HEK293 (cell line): ENCODE measurements around the gene CPLX1.

Source experiments
- CTCF ChIA-PET: fragments of 350-600 bp; formaldehyde crosslinking; extraction: SDS; loops from one replicate; lab custom pipeline; 2021; ENCODE audit warnings: antibody characterized with exemption; lab: Yijun Ruan, JAX
- POLR2A ChIA-PET: fragments of 300-600 bp; formaldehyde crosslinking; extraction: SDS; loops from one replicate; lab custom pipeline; 2020; ENCODE audit warnings: antibody characterized with exemption, inconsistent platforms; lab: Yijun Ruan, JAX
- H3K27ac ChIP-seq: fragments of 200-500 bp; sonication (Bioruptor generic); 2 replicates; pipeline ENCODE4 v1.5.1; 2014; ENCODE audit warnings: low read depth, low read length, control low read depth, inconsistent platforms; ENCODE audit errors: extremely low read depth
- H3K36me3 ChIP-seq, 2 experiments: fragments of 200-500 bp in 1 of 2; sonication (Bioruptor generic) in 1 of 2; 1 replicate in 1 of 2; 2 replicates in 1 of 2; pipeline ENCODE4 v1.5.1; 2014 to 2017; ENCODE audit warnings: inconsistent platforms in 2 of 2, low read length in 2 of 2; ENCODE audit not compliant: control insufficient read depth in 2 of 2, insufficient read depth in 1 of 2
- H3K4me1 ChIP-seq: fragments of 200-500 bp; sonication (Bioruptor generic); 2 replicates; pipeline ENCODE4 v1.5.1; 2014; ENCODE audit warnings: mild to moderate bottlenecking, low read length, inconsistent platforms; ENCODE audit not compliant: control insufficient read depth, insufficient read depth
- H3K4me3 ChIP-seq: 2 replicates; pipeline ENCODE4 v1.5.1; 2011; ENCODE audit warnings: low read depth, mild to moderate bottlenecking, control low read depth, low read length, moderate library complexity
- H3K9me3 ChIP-seq: fragments of 200-500 bp; sonication (Bioruptor generic); 2 replicates; pipeline ENCODE4 v1.5.1; 2014; ENCODE audit warnings: low read depth, low read length, inconsistent platforms; ENCODE audit not compliant: control insufficient read depth, insufficient read depth
- GLIS2 ChIP-seq: fragments of 450-650 bp; formaldehyde crosslinking; IDR thresholded peaks from 2 replicates; pipeline ENCODE4 v1.5.1; 2016; ENCODE audit warnings: missing biosample characterization, missing genetic modification characterization
- MYNN ChIP-seq: fragments of 450-650 bp; formaldehyde crosslinking; IDR thresholded peaks from 2 replicates; pipeline ENCODE4 v1.5.1; 2016; ENCODE audit warnings: missing biosample characterization, missing genetic modification characterization, borderline replicate concordance
- PRDM1 ChIP-seq: fragments of 450-650 bp; formaldehyde crosslinking; IDR thresholded peaks from 2 replicates; pipeline ENCODE4; 2016; ENCODE audit warnings: missing biosample characterization, missing genetic modification characterization
- SCRT1 ChIP-seq: fragments of 450-650 bp; formaldehyde crosslinking; IDR thresholded peaks from 2 replicates; pipeline ENCODE4 v1.5.1; 2016; ENCODE audit warnings: missing biosample characterization, missing genetic modification characterization, borderline replicate concordance
- SCRT2 ChIP-seq: fragments of 450-650 bp; formaldehyde crosslinking; IDR thresholded peaks from 2 replicates; pipeline ENCODE4 v1.5.1; 2016; ENCODE audit warnings: missing biosample characterization, missing genetic modification characterization
- TCF7L2 ChIP-seq: IDR thresholded peaks from 2 replicates; pipeline ENCODE4 v1.6.1; 2011; ENCODE audit warnings: low read depth, mild to moderate bottlenecking, inconsistent platforms, low read length, moderate library complexity, borderline replicate concordance
- YY2 ChIP-seq: fragments of 450-650 bp; formaldehyde crosslinking; IDR thresholded peaks from 2 replicates; pipeline ENCODE4 v1.5.1; 2016; ENCODE audit warnings: missing biosample characterization, missing genetic modification characterization
- ZBTB8A ChIP-seq: fragments of 450-650 bp; formaldehyde crosslinking; IDR thresholded peaks from 2 replicates; pipeline ENCODE4 v1.5.1; 2016; ENCODE audit warnings: missing biosample characterization, missing genetic modification characterization
- ZEB2 ChIP-seq: fragments of 450-650 bp; formaldehyde crosslinking; IDR thresholded peaks from 2 replicates; pipeline ENCODE4 v1.5.1; 2016; ENCODE audit warnings: missing biosample characterization, missing genetic modification characterization
- ZNF140 ChIP-seq: fragments of 450-650 bp; formaldehyde crosslinking; IDR thresholded peaks from 2 replicates; pipeline ENCODE4 v1.5.1; 2016; ENCODE audit warnings: missing biosample characterization, missing genetic modification characterization
- ZNF394 ChIP-seq: fragments of 450-650 bp; formaldehyde crosslinking; IDR thresholded peaks from 2 replicates; pipeline ENCODE4 v1.5.1; 2016; ENCODE audit warnings: missing biosample characterization, missing genetic modification characterization, mild to moderate bottlenecking, moderate library complexity, borderline replicate concordance
- ZNF529 ChIP-seq: fragments of 450-650 bp; formaldehyde crosslinking; IDR thresholded peaks from 2 replicates; pipeline ENCODE4 v1.5.1; 2017; ENCODE audit warnings: missing genetic modification characterization, missing biosample characterization; ENCODE audit not compliant: insufficient replicate concordance
- ZNF530 ChIP-seq: fragments of 450-650 bp; formaldehyde crosslinking; IDR thresholded peaks from 2 replicates; pipeline ENCODE4 v1.5.1; 2016; ENCODE audit warnings: low read depth, missing biosample characterization, missing genetic modification characterization
- ZNF544 ChIP-seq: fragments of 450-650 bp; formaldehyde crosslinking; IDR thresholded peaks from 2 replicates; pipeline ENCODE4 v1.5.0; 2017; ENCODE audit warnings: missing biosample characterization, missing genetic modification characterization
- ZNF664 ChIP-seq: fragments of 450-650 bp; formaldehyde crosslinking; IDR thresholded peaks from 2 replicates; pipeline ENCODE4 v1.5.1; 2016; ENCODE audit warnings: missing biosample characterization, missing genetic modification characterization
- ZNF785 ChIP-seq: fragments of 450-650 bp; formaldehyde crosslinking; IDR thresholded peaks from 2 replicates; pipeline ENCODE4 v1.5.1; 2016; ENCODE audit warnings: missing biosample characterization, missing genetic modification characterization
- ZNF843 ChIP-seq: fragments of 450-650 bp; formaldehyde crosslinking; IDR thresholded peaks from 2 replicates; pipeline ENCODE4 v1.5.1; 2016; ENCODE audit warnings: missing biosample characterization, missing genetic modification characterization
- TF ChIP-seq, protein P1 (sequence below): fragments of 450-650 bp; formaldehyde crosslinking; IDR thresholded peaks from 2 replicates; pipeline ENCODE4 v1.5.1; 2016; ENCODE audit warnings: missing biosample characterization, missing genetic modification characterization, low read depth
- TF ChIP-seq, protein P2 (sequence below): fragments of 450-650 bp; formaldehyde crosslinking; IDR thresholded peaks from 2 replicates; pipeline ENCODE4 v1.5.0; 2017; ENCODE audit warnings: missing biosample characterization, missing genetic modification characterization, borderline replicate concordance
- TF ChIP-seq, protein P3 (sequence below): fragments of 450-650 bp; formaldehyde crosslinking; IDR thresholded peaks from 2 replicates; pipeline ENCODE4 v1.5.1; 2016; ENCODE audit warnings: missing biosample characterization, missing genetic modification characterization
- TF ChIP-seq, protein P4 (sequence below): fragments of 450-650 bp; formaldehyde crosslinking; IDR thresholded peaks from 2 replicates; pipeline ENCODE4 v1.5.1; 2016; ENCODE audit warnings: missing biosample characterization, missing genetic modification characterization

The CPLX1 gene

DNA sequence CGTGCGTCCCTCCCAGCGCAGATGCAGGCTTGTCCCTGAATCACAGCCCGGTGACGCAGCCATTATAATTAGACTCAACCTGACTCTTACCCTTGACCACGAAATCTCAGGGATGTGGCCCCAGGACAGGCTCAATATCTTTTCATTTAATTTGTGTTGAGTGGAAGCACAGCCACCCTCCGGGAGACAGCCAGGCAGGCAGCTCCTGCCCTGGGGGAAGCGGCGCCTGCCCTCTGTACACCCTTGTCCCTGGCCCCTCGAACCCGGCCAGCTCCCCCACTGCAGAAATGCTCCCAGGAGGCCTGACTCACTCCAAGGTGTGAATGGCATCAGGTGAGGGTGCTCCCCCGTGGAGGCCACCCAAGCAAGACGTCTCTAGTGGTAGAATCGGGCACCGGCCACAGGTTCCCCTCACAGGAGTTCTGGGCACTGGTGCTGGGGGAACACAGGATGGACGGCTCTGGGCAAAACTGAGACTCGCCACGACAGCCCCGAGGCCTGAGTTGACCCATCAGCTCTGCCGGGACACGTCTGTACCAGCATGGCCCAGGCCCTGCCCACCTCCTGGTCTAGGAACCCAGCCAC lies 2.7 kb downstream of the CPLX1 start:
- CTCF ChIA-PET = no interaction called here
- Histone ChIP-seq H3K4me1 (no peaks in the 10 kb centered on the region), H3K27ac (no peak overlapping the region), H3K4me3 (no peak overlapping the region), H3K9me3 (no peaks in the 10 kb centered on the region), H3K36me3 (no peaks in the 10 kb centered on the region)
- POLR2A ChIA-PET = no interaction called here
- TF ChIP-seq, protein P1, sequence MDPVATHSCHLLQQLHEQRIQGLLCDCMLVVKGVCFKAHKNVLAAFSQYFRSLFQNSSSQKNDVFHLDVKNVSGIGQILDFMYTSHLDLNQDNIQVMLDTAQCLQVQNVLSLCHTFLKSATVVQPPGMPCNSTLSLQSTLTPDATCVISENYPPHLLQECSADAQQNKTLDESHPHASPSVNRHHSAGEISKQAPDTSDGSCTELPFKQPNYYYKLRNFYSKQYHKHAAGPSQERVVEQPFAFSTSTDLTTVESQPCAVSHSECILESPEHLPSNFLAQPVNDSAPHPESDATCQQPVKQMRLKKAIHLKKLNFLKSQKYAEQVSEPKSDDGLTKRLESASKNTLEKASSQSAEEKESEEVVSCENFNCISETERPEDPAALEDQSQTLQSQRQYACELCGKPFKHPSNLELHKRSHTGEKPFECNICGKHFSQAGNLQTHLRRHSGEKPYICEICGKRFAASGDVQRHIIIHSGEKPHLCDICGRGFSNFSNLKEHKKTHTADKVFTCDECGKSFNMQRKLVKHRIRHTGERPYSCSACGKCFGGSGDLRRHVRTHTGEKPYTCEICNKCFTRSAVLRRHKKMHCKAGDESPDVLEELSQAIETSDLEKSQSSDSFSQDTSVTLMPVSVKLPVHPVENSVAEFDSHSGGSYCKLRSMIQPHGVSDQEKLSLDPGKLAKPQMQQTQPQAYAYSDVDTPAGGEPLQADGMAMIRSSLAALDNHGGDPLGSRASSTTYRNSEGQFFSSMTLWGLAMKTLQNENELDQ = no peak
- TF ChIP-seq TCF7L2 = no peak
- no peak for TF ChIP-seq ZNF529 (tag by site-specific recombination)
- no peak for TF ChIP-seq ZNF785 (tag by site-specific recombination)
- TF ChIP-seq GLIS2 (tag by site-specific recombination) = no peak
- TF ChIP-seq ZNF544 = no peak
- no peak for TF ChIP-seq ZNF530
- no peak for TF ChIP-seq ZNF394 (tag by site-specific recombination)
- TF ChIP-seq, protein P2, sequence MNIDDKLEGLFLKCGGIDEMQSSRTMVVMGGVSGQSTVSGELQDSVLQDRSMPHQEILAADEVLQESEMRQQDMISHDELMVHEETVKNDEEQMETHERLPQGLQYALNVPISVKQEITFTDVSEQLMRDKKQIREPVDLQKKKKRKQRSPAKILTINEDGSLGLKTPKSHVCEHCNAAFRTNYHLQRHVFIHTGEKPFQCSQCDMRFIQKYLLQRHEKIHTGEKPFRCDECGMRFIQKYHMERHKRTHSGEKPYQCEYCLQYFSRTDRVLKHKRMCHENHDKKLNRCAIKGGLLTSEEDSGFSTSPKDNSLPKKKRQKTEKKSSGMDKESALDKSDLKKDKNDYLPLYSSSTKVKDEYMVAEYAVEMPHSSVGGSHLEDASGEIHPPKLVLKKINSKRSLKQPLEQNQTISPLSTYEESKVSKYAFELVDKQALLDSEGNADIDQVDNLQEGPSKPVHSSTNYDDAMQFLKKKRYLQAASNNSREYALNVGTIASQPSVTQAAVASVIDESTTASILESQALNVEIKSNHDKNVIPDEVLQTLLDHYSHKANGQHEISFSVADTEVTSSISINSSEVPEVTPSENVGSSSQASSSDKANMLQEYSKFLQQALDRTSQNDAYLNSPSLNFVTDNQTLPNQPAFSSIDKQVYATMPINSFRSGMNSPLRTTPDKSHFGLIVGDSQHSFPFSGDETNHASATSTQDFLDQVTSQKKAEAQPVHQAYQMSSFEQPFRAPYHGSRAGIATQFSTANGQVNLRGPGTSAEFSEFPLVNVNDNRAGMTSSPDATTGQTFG (tag by site-specific recombination) = no peak

DNA sequence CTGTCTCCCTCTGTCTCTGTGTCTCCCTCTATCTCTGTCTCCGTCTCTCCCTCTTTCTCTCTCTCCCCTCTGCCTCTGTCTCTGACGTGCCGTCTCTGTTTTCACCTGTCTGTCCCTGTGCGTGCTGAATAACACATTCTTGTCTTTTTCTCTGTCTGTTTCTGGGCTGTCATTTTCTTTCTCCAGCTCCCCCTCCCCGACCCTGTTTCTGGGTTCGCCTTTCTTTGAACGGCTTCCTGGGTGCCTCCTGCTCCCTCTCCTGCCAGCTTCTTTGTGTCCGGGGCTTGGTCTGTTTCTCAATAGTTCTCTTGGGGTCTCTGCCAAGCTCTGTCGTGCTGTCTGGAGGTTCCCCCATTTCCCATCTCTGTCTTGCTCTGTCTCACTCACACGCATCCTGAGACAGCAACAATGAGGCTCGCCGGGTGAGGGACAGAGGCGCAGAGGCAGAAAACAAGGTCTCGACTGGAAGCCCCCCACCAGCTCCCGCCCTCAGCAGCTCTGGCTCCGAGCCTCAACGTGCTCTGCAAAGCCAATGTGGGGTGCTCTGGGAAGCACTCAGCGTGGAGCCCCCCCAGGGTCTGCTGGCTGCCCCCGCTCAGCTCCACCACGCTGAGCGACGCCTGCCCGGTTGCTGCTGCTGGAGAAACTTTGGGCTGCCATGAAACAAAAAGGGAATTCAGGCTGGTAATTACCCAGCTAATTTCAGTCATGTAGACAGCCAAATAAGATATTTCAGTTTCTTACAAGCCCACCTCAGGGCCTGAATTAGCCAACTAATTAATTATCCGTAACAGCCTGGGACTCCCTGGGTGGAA lies 3.4 kb downstream of the CPLX1 start:
- Histone ChIP-seq H3K36me3 (no peaks in the 10 kb centered on the region), H3K27ac (no peak overlapping the region), H3K4me3 (no peak overlapping the region), H3K4me1 (no peaks in the 10 kb centered on the region), H3K9me3 (no peaks in the 10 kb centered on the region)
- CTCF ChIA-PET = no interaction called here
- POLR2A ChIA-PET = no interaction called here
- no peak for TF ChIP-seq ZBTB8A (tag by site-specific recombination)
- TF ChIP-seq ZNF140 (tag by site-specific recombination) = no peak
- no peak for TF ChIP-seq YY2 (tag by site-specific recombination)
- no peak for TF ChIP-seq ZEB2
- no peak for TF ChIP-seq SCRT1 (tag by site-specific recombination)

DNA sequence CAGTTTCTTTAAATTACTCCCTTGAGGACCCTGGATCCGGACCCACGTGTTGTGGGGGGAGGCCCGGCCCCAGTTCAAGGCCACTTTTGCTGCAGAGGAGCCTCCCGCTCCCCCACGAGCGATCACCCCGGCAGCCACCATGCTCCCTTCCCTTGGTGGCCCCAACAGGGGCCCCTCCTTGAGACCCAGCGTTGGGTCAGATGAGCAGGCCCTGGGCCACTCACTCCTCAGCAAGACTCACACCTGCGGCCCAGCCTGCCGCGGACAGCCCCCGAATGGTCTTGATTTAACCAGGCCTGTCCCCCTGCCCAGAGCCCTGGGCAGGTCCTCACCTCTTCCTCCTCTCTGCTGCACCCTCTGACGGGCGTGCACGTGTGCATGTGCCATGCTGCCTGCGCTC lies 4.3 kb downstream of the CPLX1 start:
- Histone ChIP-seq H3K4me3 (no peak overlapping the region), H3K27ac (no peak overlapping the region), H3K4me1 (no peaks in the 10 kb centered on the region), H3K36me3 (no peaks in the 10 kb centered on the region), H3K9me3 (no peaks in the 10 kb centered on the region)
- POLR2A ChIA-PET = no interaction called here
- CTCF ChIA-PET = no interaction called here
- TF ChIP-seq ZNF664 (tag by site-specific recombination) = no peak
- no peak for TF ChIP-seq PRDM1
- TF ChIP-seq MYNN (tag by site-specific recombination) = no peak
- no peak for TF ChIP-seq ZNF530
- TF ChIP-seq, protein P3, sequence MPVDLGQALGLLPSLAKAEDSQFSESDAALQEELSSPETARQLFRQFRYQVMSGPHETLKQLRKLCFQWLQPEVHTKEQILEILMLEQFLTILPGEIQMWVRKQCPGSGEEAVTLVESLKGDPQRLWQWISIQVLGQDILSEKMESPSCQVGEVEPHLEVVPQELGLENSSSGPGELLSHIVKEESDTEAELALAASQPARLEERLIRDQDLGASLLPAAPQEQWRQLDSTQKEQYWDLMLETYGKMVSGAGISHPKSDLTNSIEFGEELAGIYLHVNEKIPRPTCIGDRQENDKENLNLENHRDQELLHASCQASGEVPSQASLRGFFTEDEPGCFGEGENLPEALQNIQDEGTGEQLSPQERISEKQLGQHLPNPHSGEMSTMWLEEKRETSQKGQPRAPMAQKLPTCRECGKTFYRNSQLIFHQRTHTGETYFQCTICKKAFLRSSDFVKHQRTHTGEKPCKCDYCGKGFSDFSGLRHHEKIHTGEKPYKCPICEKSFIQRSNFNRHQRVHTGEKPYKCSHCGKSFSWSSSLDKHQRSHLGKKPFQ (tag by site-specific recombination) = no peak
- no peak for TF ChIP-seq ZNF843 (tag by site-specific recombination)
- TF ChIP-seq, protein P4, sequence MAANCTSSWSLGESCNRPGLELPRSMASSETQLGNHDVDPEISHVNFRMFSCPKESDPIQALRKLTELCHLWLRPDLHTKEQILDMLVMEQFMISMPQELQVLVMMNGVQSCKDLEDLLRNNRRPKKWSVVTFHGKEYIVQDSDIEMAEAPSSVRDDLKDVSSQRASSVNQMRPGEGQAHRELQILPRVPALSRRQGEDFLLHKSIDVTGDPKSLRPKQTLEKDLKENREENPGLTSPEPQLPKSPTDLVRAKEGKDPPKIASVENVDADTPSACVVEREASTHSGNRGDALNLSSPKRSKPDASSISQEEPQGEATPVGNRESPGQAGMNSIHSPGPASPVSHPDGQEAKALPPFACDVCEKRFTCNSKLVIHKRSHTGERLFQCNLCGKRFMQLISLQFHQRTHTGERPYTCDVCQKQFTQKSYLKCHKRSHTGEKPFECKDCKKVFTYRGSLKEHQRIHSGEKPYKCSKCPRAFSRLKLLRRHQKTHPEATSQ (tag by site-specific recombination) = no peak
- TF ChIP-seq SCRT2 (tag by site-specific recombination) = no peak
